WTC11 (cell line): ENCODE data around the gene APPBP2. TPM values are rescaled to one million over a fixed set of nuclear protein-coding genes. Genes with fewer than 3 reads are reported as not detected.
A peak's percentile ranks its signal among the peaks of the same experiment; 100 is the strongest.

Experiments
- AFF4 ChIP-seq: sonication (generic); formaldehyde crosslinking; IDR thresholded peaks from 2 replicates; pipeline ENCODE4 v1.8.1; 2023; ENCODE audit warnings: mild to moderate bottlenecking, missing genetic modification reagents, borderline replicate concordance
- ATF1 ChIP-seq: sonication (generic); formaldehyde crosslinking; IDR thresholded peaks from 2 replicates; pipeline ENCODE4 v1.8.1; 2023; ENCODE audit warnings: mild to moderate bottlenecking, moderate library complexity, missing genetic modification reagents
- ATF6 ChIP-seq: sonication (generic); formaldehyde crosslinking; IDR thresholded peaks from 2 replicates; pipeline ENCODE4 v1.8.1; 2023; ENCODE audit warnings: mild to moderate bottlenecking, missing genetic modification reagents
- CBFB ChIP-seq: sonication (generic); formaldehyde crosslinking; IDR thresholded peaks from 2 replicates; pipeline ENCODE4 v1.8.1; 2022; ENCODE audit warnings: mild to moderate bottlenecking, low read depth, missing genetic modification reagents
- CREB1 ChIP-seq: sonication (generic); formaldehyde crosslinking; IDR thresholded peaks from 2 replicates; pipeline ENCODE4 v1.8.0; 2023; ENCODE audit warnings: mild to moderate bottlenecking, missing genetic modification reagents
- FOXJ3 ChIP-seq: sonication (generic); formaldehyde crosslinking; IDR thresholded peaks from 2 replicates; pipeline ENCODE4 v1.9.0; 2021; ENCODE audit warnings: missing genetic modification reagents, mild to moderate bottlenecking, borderline replicate concordance
- KAT7 ChIP-seq: sonication (generic); formaldehyde crosslinking; IDR thresholded peaks from 2 replicates; pipeline ENCODE4 v1.8.1; 2023; ENCODE audit warnings: missing genetic modification reagents, mild to moderate bottlenecking, borderline replicate concordance
- MYBL2 ChIP-seq: sonication (generic); formaldehyde crosslinking; IDR thresholded peaks from 2 replicates; pipeline ENCODE4 v1.8.1; 2023; ENCODE audit warnings: mild to moderate bottlenecking, moderate library complexity, missing genetic modification reagents
- RORB ChIP-seq: fragments of 250-450 bp; sonication (Bioruptor Pico); IDR thresholded peaks from 2 replicates; pipeline ENCODE4 v1.9.0; 2021; ENCODE audit warnings: mild to moderate bottlenecking
- ZNF138 ChIP-seq: sonication (generic); formaldehyde crosslinking; conservative IDR thresholded peaks from 2 replicates; pipeline ENCODE4 v1.8.1; 2022; ENCODE audit warnings: mild to moderate bottlenecking, moderate library complexity, missing genetic modification reagents
- ZNF512 ChIP-seq: sonication (generic); formaldehyde crosslinking; IDR thresholded peaks from 2 replicates; pipeline ENCODE4 v1.8.1; 2022; ENCODE audit warnings: missing genetic modification reagents, borderline replicate concordance
- total RNA-seq: library from RNA; stranded (reverse); gene quantifications from 3 replicates; pipeline ENCODE4 v1.2.3, GENCODE V29; 2021
- TF ChIP-seq, protein P1 (sequence below): sonication (generic); formaldehyde crosslinking; IDR thresholded peaks from 2 replicates; pipeline ENCODE4 v1.8.1; 2022; ENCODE audit warnings: low read depth, mild to moderate bottlenecking, moderate library complexity, missing genetic modification reagents, borderline replicate concordance
- TF ChIP-seq, protein P2 (sequence below): fragments of 250-450 bp; sonication (Bioruptor Pico); IDR thresholded peaks from 2 replicates; pipeline ENCODE4 v1.9.0; 2021; ENCODE audit warnings: mild to moderate bottlenecking, borderline replicate concordance

The APPBP2 gene
- total RNA-seq, 1 experiment from 2014 or later: 15.3 TPM

- TF ChIP-seq ATF1 (CRISPR knock-in tag) (no peak), ZNF512 (no peak), ZNF138 (CRISPR knock-in tag) (no peak), ATF6 (CRISPR knock-in tag) (no peak), CREB1 (CRISPR knock-in tag) (peak; percentile 43; the same call in 1 of the 2 replicates), RORB (no peak), AFF4 (CRISPR knock-in tag) (no peak), MYBL2 (CRISPR knock-in tag) (peak; percentile 72; the same call in 1 of the 2 replicates), CBFB (no peak), FOXJ3 (CRISPR knock-in tag) (no peak), KAT7 (CRISPR knock-in tag) (no peak)
- TF ChIP-seq, protein P1, sequence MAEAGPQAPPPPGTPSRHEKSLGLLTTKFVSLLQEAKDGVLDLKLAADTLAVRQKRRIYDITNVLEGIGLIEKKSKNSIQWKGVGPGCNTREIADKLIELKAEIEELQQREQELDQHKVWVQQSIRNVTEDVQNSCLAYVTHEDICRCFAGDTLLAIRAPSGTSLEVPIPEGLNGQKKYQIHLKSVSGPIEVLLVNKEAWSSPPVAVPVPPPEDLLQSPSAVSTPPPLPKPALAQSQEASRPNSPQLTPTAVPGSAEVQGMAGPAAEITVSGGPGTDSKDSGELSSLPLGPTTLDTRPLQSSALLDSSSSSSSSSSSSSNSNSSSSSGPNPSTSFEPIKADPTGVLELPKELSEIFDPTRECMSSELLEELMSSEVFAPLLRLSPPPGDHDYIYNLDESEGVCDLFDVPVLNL (CRISPR knock-in tag): no peak
- TF ChIP-seq, protein P2, sequence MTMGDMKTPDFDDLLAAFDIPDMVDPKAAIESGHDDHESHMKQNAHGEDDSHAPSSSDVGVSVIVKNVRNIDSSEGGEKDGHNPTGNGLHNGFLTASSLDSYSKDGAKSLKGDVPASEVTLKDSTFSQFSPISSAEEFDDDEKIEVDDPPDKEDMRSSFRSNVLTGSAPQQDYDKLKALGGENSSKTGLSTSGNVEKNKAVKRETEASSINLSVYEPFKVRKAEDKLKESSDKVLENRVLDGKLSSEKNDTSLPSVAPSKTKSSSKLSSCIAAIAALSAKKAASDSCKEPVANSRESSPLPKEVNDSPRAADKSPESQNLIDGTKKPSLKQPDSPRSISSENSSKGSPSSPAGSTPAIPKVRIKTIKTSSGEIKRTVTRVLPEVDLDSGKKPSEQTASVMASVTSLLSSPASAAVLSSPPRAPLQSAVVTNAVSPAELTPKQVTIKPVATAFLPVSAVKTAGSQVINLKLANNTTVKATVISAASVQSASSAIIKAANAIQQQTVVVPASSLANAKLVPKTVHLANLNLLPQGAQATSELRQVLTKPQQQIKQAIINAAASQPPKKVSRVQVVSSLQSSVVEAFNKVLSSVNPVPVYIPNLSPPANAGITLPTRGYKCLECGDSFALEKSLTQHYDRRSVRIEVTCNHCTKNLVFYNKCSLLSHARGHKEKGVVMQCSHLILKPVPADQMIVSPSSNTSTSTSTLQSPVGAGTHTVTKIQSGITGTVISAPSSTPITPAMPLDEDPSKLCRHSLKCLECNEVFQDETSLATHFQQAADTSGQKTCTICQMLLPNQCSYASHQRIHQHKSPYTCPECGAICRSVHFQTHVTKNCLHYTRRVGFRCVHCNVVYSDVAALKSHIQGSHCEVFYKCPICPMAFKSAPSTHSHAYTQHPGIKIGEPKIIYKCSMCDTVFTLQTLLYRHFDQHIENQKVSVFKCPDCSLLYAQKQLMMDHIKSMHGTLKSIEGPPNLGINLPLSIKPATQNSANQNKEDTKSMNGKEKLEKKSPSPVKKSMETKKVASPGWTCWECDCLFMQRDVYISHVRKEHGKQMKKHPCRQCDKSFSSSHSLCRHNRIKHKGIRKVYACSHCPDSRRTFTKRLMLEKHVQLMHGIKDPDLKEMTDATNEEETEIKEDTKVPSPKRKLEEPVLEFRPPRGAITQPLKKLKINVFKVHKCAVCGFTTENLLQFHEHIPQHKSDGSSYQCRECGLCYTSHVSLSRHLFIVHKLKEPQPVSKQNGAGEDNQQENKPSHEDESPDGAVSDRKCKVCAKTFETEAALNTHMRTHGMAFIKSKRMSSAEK: no peak
These were observed at the start of gene APPBP2 (continued) for GRCh38 chr17:60525685-60526514.
